ENCODE data around the gene SLC22A16. TPM values are rescaled to one million over a fixed set of nuclear protein-coding genes. Genes with fewer than 3 reads are reported as not detected.

The SLC22A16 gene
- total RNA-seq, 1 experiment from 2014 or later = not detected

DNA sequence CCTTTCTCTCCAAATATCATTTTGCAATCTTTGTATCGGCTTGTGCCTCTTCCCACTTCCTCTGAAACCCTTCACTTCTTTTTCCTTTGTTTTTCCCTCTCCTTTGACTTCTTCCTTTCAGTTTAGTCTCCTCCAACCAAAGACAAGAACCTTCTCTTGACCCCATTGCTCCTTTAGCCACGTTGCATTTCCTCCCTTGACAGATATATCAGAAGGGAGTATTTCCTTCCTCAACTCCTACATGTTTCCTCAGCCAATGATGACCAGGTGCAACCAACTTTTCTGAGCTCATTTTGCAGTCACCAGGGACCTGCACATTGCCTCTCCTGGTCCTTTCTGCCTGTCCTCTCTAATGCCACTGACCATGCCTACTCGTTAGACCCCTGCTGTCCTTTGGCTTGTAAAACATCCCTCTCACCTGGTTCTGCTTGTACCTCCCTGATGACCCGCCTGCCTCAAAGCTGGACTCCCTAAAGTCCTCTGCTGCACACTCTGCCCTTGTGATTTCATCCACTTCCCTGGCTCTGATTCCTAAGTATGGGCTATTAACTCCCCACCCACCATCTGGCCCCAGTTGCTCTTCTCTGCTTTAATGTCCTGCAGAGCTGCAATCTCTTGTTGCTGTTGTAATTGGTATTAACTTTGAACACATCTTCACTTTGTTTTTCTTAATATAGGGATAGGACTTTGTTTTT, 27.4 kb downstream of the SLC22A16 start:
- H3K36me3 ChIP-seq (ENCODE audit: low read depth, low read length) = no peaks in the 10 kb centered on the region
- no peak overlapping the region for H3K4me3 ChIP-seq (ENCODE audit: low read length)
- ATAC-seq = no peak
- no peaks in the 10 kb centered on the region for H4K20me1 ChIP-seq (ENCODE audit: low read length)
- no peaks in the 10 kb centered on the region for H3K9me3 ChIP-seq (ENCODE audit: low read length)
- H3K27ac ChIP-seq (ENCODE audit: low read length) = no peak overlapping the region
- no peak for DNase-seq
- H3K27me3 ChIP-seq (ENCODE audit: low read length) = no peaks in the 10 kb centered on the region
- no peaks in the 10 kb centered on the region for H3K79me2 ChIP-seq (ENCODE audit: low read length)
- POLR2A ChIA-PET (ENCODE audit: unreplicated experiment) = no interaction called here
- CTCF ChIA-PET = no interaction called here
- no peaks in the 10 kb centered on the region for H3K4me1 ChIP-seq (ENCODE audit: insufficient read depth, low read length)
- intact Hi-C loops (cut with micrococcal nuclease) = no loop called here
- no peak overlapping the region for H3K9ac ChIP-seq (ENCODE audit: low read length)
- TF ChIP-seq, protein P1, sequence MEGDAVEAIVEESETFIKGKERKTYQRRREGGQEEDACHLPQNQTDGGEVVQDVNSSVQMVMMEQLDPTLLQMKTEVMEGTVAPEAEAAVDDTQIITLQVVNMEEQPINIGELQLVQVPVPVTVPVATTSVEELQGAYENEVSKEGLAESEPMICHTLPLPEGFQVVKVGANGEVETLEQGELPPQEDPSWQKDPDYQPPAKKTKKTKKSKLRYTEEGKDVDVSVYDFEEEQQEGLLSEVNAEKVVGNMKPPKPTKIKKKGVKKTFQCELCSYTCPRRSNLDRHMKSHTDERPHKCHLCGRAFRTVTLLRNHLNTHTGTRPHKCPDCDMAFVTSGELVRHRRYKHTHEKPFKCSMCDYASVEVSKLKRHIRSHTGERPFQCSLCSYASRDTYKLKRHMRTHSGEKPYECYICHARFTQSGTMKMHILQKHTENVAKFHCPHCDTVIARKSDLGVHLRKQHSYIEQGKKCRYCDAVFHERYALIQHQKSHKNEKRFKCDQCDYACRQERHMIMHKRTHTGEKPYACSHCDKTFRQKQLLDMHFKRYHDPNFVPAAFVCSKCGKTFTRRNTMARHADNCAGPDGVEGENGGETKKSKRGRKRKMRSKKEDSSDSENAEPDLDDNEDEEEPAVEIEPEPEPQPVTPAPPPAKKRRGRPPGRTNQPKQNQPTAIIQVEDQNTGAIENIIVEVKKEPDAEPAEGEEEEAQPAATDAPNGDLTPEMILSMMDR (conservative IDR thresholded peaks at IDR 0.05; ENCODE audit: low read depth, low read length) = no peak
- TF ChIP-seq EZH2phosphoT487 (IDR thresholded peaks at IDR 0.05; ENCODE audit: borderline replicate concordance, low read length) (no peak), EZH2 (IDR thresholded peaks at IDR 0.05; ENCODE audit: low read length, unreplicated experiment) (no peak)
- no TSS peak for BruUV-seq (replicated peaks)
- no peaks in the 10 kb centered on the region for H3K9me2 ChIP-seq (replicated peaks; ENCODE audit: low read length)
- H2AFZ ChIP-seq (ENCODE audit: low read length) = no peak overlapping the region
- H3F3A ChIP-seq (ENCODE audit: low read length, unreplicated experiment) = no peaks in the 10 kb centered on the region
- no peak overlapping the region for H3K4me2 ChIP-seq (ENCODE audit: low read length)

DNA sequence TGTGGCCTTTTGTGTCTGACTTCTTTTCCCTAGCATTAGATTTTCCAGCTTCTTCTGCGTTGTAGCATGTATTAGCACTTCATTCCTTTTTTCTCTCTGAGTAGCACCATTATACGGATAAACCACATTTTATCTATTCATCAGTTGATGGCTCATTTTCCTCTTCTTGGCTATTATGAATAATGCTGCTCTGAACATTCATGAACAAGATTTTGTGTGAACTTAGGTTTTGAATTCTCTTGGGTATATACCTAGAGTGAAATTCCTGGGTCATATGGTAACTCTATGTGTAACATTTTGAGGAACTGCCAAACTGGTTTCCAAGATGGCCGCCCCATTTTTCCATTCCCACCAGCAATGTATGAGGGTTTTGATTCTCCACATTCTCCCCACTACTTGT, 28.7 kb downstream of the SLC22A16 start:
- ATAC-seq (no peak), DNase-seq (no peak)
- CTCF ChIA-PET = no interaction called here
- Histone ChIP-seq H2AFZ (ENCODE audit: low read length) (no peak overlapping the region), H3K27me3 (ENCODE audit: low read length) (no peaks in the 10 kb centered on the region), H3K27ac (ENCODE audit: low read length) (no peak overlapping the region), H3K4me2 (ENCODE audit: low read length) (no peak overlapping the region), H3K36me3 (ENCODE audit: low read depth, low read length) (no peaks in the 10 kb centered on the region), H3K4me3 (ENCODE audit: low read length) (no peak overlapping the region), H3K4me1 (ENCODE audit: insufficient read depth, low read length) (no peaks in the 10 kb centered on the region), H3K9me3 (ENCODE audit: low read length) (no peaks in the 10 kb centered on the region), H3K79me2 (ENCODE audit: low read length) (no peaks in the 10 kb centered on the region), H3K9ac (ENCODE audit: low read length) (no peak overlapping the region), H3K9me2 (replicated peaks; ENCODE audit: low read length) (no peaks in the 10 kb centered on the region), H3F3A (ENCODE audit: low read length, unreplicated experiment) (no peaks in the 10 kb centered on the region), H4K20me1 (ENCODE audit: low read length) (no peaks in the 10 kb centered on the region)
- POLR2A ChIA-PET (ENCODE audit: unreplicated experiment) = no interaction called here
- TF ChIP-seq EZH2phosphoT487 (IDR thresholded peaks at IDR 0.05; ENCODE audit: borderline replicate concordance, low read length) (no peak), EZH2 (IDR thresholded peaks at IDR 0.05; ENCODE audit: low read length, unreplicated experiment) (no peak)
- TF ChIP-seq, protein P1 (conservative IDR thresholded peaks at IDR 0.05; ENCODE audit: low read depth, low read length) = no peak
- BruUV-seq (replicated peaks) = no TSS peak
- intact Hi-C loops (cut with micrococcal nuclease) = no loop called here

DNA sequence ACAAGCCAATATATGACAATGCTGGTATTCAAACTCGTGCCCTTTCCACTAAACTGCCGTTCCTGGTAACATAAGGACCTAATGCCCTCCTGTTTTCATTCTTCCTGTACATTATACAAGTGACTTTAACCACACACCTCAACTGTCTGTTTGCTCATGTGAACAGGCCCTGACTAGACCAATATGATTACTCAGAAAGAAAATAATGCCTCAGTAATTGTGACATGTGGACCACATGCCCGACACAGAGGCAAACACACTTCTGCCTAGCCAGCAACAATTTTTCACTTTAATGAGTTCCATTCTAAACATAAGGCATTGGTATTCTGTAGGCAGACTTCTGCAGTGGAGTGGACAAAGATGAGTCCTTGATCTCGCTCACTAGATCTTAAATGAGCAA, 30.0 kb downstream of the SLC22A16 start:
- H3K9me2 ChIP-seq (replicated peaks; ENCODE audit: low read length) = no peaks in the 10 kb centered on the region
- no peaks in the 10 kb centered on the region for H3K4me1 ChIP-seq (ENCODE audit: insufficient read depth, low read length)
- DNase-seq (peak; percentile 33), ATAC-seq (peak; percentile 31; the same call in 1 of the 2 replicates)
- ChIA-PET CTCF (no interaction called here), POLR2A (ENCODE audit: unreplicated experiment) (no interaction called here)
- H3K27me3 ChIP-seq (ENCODE audit: low read length) = no peaks in the 10 kb centered on the region
- no peaks in the 10 kb centered on the region for H3K9me3 ChIP-seq (ENCODE audit: low read length)
- H3F3A ChIP-seq (ENCODE audit: low read length, unreplicated experiment) = no peaks in the 10 kb centered on the region
- TF ChIP-seq EZH2 (IDR thresholded peaks at IDR 0.05; ENCODE audit: low read length, unreplicated experiment) (no peak), EZH2phosphoT487 (IDR thresholded peaks at IDR 0.05; ENCODE audit: borderline replicate concordance, low read length) (no peak)
- TF ChIP-seq, protein P1 (conservative IDR thresholded peaks at IDR 0.05; ENCODE audit: low read depth, low read length) = no peak
- intact Hi-C loops (cut with micrococcal nuclease) = no loop called here
- H3K4me3 ChIP-seq (ENCODE audit: low read length) = no peak overlapping the region
- H2AFZ ChIP-seq (ENCODE audit: low read length) = no peak overlapping the region
- H4K20me1 ChIP-seq (ENCODE audit: low read length) = no peaks in the 10 kb centered on the region
- no peak overlapping the region for H3K27ac ChIP-seq (ENCODE audit: low read length)
- no peaks in the 10 kb centered on the region for H3K36me3 ChIP-seq (ENCODE audit: low read depth, low read length)
- no peak overlapping the region for H3K9ac ChIP-seq (ENCODE audit: low read length)
- no peaks in the 10 kb centered on the region for H3K79me2 ChIP-seq (ENCODE audit: low read length)
- H3K4me2 ChIP-seq (ENCODE audit: low read length) = no peak overlapping the region
- no TSS peak for BruUV-seq (replicated peaks)

Data from PC-3 (cell line).